ENCODE measurements around the gene WAS.
"Not testable (repeated sequence)": the region's sequence is repeated elsewhere in the genome, so short reads cannot be mapped to it uniquely, and the experiment has no call there.

The WAS gene

GRCh38 chrX:48682795-48683194, 804 bp upstream of the WAS start:
- DNase-seq (ENCODE audit: insufficient read length, low spot score); FAIRE-seq: not testable (repeated sequence)

- FAIRE-seq (no peak), DNase-seq (ENCODE audit: insufficient read length, low spot score) (no peak)
Observed at GRCh38 chrX:48684134-48684533, 535 bp downstream of the WAS start.

GRCh38 chrX:48685416-48685815, 1.8 kb downstream of the WAS start:
- FAIRE-seq (no peak), DNase-seq (ENCODE audit: insufficient read length, low spot score) (no peak)

- FAIRE-seq (no peak), DNase-seq (ENCODE audit: insufficient read length, low spot score) (no peak)
Observed at GRCh38 chrX:48688531-48689150, 5.0 kb downstream of the WAS start.

- FAIRE-seq (no peak), DNase-seq (ENCODE audit: insufficient read length, low spot score) (no peak)
Observed at GRCh38 chrX:48689208-48689920, 5.8 kb downstream of the WAS start.

GRCh38 chrX:48691746-48692145, 8.1 kb downstream of the WAS start:
- not testable (repeated sequence) for DNase-seq (ENCODE audit: insufficient read length, low spot score)

GRCh38 chrX:48694776-48695533, 11.4 kb downstream of the WAS start:
- FAIRE-seq (no peak), DNase-seq (ENCODE audit: insufficient read length, low spot score) (no peak)

More at GRCh38 chrX:48691746-48692145, 8.1 kb downstream of the WAS start:
- not testable (repeated sequence) for FAIRE-seq

GRCh38 chrX:48695534-48695896, 11.9 kb downstream of the WAS start:
- FAIRE-seq (no peak), DNase-seq (ENCODE audit: insufficient read length, low spot score) (no peak)

GRCh38 chrX:48695925-48696300, 12.3 kb downstream of the WAS start:
- DNase-seq (ENCODE audit: insufficient read length, low spot score) (peak; percentile 2), FAIRE-seq (no peak)

GRCh38 chrX:48696301-48696908, 12.8 kb downstream of the WAS start, which contains the start of gene SUV39H1:
Gene SUV39H1 (plus strand): TSS chrX:48696734. CDS start chrX:48696785, 51 bp downstream.
- DNase-seq (ENCODE audit: insufficient read length, low spot score), result peak; percentile 71
- FAIRE-seq, result peak; percentile 36

- FAIRE-seq, result no peak
- peak; percentile 34 for DNase-seq (ENCODE audit: insufficient read length, low spot score)
Observed at GRCh38 chrX:48696909-48697727, 13.5 kb downstream of the WAS start.

- FAIRE-seq, result no peak
- no peak for DNase-seq (ENCODE audit: insufficient read length, low spot score)
Observed at GRCh38 chrX:48698306-48698705, 14.7 kb downstream of the WAS start.

GRCh38 chrX:48700246-48700645, 16.6 kb downstream of the WAS start:
- FAIRE-seq (no peak), DNase-seq (ENCODE audit: insufficient read length, low spot score) (no peak)

GRCh38 chrX:48700951-48701653, 17.5 kb downstream of the WAS start:
- FAIRE-seq (no peak), DNase-seq (ENCODE audit: insufficient read length, low spot score) (no peak)

- FAIRE-seq (no peak), DNase-seq (ENCODE audit: insufficient read length, low spot score) (no peak)
Observed at GRCh38 chrX:48702032-48702431, 18.4 kb downstream of the WAS start.

GRCh38 chrX:48702716-48703115, 19.1 kb downstream of the WAS start:
- no peak for FAIRE-seq
- no peak for DNase-seq (ENCODE audit: insufficient read length, low spot score)

GRCh38 chrX:48703228-48703627, 19.6 kb downstream of the WAS start:
- no peak for FAIRE-seq
- no peak for DNase-seq (ENCODE audit: insufficient read length, low spot score)

GRCh38 chrX:48703642-48704481, 20.3 kb downstream of the WAS start:
- FAIRE-seq, result no peak
- DNase-seq (ENCODE audit: insufficient read length, low spot score), result peak; percentile 11

- FAIRE-seq (no peak), DNase-seq (ENCODE audit: insufficient read length, low spot score) (no peak)
Observed at GRCh38 chrX:48705871-48706270, 22.3 kb downstream of the WAS start.
